GM21576 (cell line): ENCODE measurements around the gene CMIP.

Experiments used
- ATAC-seq: cut with Tn5 transposase; IDR thresholded peaks from one replicate; pipeline ENCODE4 v1.9.1; 2021; ENCODE audit warnings: mild to moderate bottlenecking, moderate library complexity; ENCODE audit not compliant: unreplicated experiment

CMIP gene

GRCh38 chr16:81707411-81708265, 263.0 kb downstream of the CMIP start:
- ATAC-seq, result no peak

DNA sequence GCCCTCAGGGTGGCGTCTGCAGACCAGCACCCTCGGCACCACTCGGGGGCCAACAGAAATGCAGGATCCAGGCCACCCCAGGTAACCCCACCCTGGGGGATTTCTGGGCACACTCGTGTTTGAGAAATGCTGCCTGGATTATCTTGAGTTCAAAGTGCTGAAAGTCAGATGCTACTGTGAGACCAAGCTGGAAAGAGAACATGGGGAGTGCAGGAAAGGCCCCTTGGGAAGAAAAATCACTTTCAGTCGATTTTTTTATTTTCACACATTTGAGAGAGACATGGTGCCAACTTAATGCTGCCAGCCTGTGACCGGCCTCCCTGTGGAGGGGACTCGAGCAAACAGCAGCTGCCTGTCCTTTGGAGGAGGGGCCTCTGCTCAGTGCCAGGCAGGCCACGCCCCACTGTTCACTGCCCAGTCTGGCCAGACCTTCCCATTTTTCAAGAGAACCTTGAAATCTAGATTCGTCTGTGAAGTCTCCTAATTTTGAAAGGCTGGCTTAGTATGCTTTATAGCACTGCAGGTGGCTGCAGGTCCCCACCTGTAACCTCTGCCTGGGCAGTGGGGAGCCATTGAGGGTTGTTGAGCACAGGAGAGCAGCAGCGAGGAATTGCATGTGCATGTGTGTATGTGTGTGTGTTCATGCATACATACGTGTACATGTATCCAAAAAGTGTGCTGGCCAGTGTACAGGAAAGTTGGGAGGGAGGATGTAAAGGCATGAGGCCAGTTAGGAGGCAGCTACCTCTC, 263.8 kb downstream of the CMIP start:
- ATAC-seq, result no peak

GRCh38 chr16:81709016-81709900, 264.6 kb downstream of the CMIP start:
- ATAC-seq, result no peak

- no peak for ATAC-seq
Observed at GRCh38 chr16:81710044-81710443, 265.4 kb downstream of the CMIP start.

DNA sequence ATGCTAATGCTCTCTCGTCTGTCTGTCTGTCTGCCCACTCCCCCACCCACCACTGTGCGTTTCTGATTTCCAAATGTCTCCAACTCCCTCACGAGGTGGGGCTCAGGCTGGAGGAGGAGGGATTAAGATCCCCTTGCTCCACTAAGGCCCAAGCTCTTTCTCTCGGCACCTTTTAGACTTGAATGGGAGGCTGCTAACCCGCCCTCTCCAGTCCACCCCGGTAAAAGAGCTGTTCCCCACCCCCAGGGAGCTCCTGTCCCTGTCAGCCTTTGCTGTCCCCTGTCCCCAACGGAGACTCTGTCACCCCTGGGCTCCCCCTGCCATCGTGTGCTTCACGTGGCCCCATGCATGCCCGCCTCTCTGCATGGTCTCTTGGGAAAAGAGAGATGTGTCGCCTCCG, 266.0 kb downstream of the CMIP start:
- ATAC-seq, result no peak

- ATAC-seq, result no peak
Observed at GRCh38 chr16:81711657-81712319, 267.2 kb downstream of the CMIP start.

DNA sequence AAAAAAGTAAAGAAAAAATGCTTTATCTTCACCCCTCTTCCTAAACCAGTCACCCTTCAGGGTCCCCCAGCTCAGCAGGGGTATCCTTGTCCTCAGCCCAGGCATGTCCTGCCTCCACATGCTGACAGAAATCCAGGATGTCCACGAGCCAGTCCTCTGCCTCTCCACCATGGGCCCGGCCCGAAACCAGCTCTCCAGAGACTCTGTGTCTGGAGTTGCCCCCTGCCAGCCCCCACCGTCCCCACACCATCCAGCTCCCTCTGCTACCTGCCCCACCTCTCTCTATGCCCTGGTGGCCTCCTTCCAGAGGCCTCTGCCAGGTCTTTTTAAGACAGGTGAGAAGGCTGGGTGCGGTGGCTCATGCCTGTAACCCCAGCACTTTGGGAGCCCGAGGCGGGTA, 268.1 kb downstream of the CMIP start:
- ATAC-seq, result no peak

DNA sequence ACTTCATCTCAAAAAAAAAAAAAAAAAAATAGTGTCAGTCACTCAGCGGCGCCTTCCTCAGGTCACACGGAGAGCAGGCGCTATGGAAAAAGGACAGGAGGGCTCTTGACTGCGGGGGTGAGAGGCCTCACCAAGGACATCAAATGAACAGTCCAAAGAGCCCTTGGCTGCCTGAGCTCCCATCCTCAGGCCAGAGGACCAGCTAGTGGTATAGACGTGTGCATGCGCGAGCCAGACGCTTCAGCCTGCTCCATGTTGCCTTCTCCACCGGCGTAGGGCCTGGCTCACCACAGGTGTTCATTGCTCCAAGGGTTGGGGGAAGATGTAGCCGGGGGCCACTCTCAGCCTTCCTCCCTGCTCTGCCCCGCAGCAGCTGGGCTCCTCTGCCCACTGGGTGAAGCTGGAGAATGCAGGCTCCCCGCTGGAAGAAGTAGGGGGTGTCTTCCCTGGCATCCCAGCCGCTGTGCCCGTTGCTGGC, 268.7 kb downstream of the CMIP start:
- no peak for ATAC-seq

- ATAC-seq, result no peak
Observed at GRCh38 chr16:81713796-81714195, 269.2 kb downstream of the CMIP start.

DNA sequence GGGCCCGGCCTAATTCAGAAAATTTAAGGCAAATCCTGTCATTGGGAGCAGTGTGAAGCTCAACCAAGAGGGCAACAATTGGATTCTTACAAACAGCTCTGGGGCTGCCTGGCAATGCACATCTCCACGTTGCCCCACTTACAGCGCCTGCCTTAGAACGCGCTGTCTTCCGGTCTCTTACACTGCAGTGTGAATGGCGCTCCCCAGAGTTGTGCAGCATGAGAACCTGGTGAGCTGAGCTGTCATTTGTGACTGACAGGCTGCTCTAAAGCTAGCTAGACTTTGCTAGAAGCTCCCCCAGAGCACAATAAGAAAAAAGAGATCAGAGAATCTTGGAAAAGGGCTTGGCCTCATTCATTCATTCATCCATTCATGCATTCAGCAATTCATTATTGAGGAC, 270.0 kb downstream of the CMIP start:
- no peak for ATAC-seq

DNA sequence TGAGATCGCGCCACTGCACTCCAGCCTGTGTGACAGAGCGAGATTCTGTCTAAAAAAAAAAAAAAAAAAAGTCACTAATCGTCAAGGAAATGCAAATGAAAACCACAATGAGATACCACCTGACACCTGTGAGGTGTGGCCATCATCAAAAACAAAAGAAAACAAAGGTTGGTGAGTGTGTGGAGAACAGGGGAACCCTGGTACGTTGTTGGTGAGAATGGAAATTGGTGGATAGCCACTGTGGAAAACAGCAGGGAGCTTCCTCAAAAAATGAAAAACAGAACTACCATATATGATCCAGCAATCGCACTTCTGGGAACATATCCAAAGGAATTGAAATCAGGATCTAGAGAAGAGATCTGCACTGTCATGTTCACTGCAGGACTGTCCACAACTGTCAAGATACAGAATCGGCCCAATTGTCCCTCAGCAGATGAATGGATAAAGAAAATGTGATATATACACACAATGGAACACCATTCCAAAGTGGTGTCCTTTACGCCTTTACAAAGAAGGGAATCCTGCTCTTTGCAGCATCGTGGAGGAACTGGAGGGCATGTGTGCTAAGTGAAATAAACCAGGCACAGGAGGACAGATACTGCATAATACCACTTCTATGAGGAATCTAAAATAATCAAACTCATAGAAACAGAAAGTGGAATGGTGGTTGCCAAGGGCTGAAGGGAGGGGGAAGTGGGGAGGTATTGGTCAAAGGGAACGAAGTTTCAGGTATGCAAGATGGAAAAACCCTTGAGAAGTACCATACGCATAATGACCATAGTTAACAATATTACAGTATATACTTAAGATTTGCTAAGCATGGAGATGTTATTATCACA, 271.0 kb downstream of the CMIP start:
- ATAC-seq, result peak; percentile 53

GRCh38 chr16:81716478-81717225, 272.0 kb downstream of the CMIP start:
- peak; percentile 48 for ATAC-seq

DNA sequence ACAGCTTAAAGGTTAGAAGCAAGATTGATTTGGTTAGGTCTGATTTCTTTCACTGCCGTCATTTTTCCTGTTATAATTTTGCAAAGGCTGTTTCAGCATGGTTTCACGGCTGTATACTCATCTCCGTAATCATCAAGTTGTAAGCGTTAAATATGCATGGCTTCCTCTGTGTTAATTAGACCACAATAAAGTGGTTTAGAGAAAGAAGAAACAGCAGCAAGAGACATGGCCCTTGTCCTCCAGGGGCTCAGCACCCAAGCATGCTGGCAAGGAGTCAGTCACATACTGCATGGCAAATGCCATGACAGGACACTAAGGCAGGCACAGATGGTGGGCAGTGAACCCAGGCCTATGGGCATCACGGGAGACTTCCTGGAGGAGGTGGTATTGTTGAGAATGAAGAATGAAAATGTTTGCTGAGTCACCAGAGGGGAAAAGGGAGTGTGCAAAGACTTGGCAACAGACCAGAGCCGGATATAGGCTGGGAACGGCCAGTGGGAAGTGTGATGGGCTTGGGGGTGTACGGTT, 273.1 kb downstream of the CMIP start:
- no peak for ATAC-seq

GRCh38 chr16:81718637-81719036, 274.0 kb downstream of the CMIP start:
- ATAC-seq, result no peak

GRCh38 chr16:81719993-81720392, 275.4 kb downstream of the CMIP start:
- no peak for ATAC-seq

GRCh38 chr16:81720973-81721906, 276.6 kb downstream of the CMIP start:
- no peak for ATAC-seq

DNA sequence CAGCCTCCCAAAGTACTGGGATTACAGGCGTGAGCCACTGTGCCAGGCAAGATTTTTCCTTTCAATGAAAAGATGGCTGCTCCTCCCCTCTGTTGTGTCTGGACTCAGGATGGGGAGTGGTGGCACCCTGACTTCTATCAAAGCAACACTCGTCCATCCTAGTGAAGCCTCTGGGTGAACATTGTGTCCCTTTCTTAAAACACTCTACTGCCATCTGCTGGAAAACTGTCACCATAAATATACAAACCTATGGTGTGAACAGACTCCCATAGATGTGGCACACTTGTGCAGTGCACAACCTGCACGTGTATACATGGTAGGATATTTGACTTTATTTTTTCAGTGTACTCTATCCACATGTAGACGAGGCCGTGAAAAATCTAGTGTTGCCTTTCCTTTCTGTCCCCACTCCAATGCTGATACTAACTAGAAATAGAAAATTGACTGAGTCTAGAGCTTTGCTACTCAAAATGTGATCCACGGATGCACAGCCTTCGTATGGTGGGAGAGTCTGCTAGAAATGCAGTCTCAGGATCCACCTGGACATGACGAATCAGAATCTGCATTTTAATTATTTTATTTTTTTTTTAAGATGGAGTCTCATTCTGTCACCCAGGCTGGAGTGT, 278.6 kb downstream of the CMIP start:
- peak; percentile 78 for ATAC-seq
